ENCODE data around the gene SOST.
A peak's percentile ranks its signal among the peaks of the same experiment; 100 is the strongest.
"Not testable (repeated sequence)": the region's sequence is repeated elsewhere in the genome, so short reads cannot be mapped to it uniquely, and the experiment has no call there.

Gene SOST

GRCh38 chr17:43758497-43759174 is at the start of gene SOST:
TSS of gene SOST (minus strand) at chr17:43758791. CDS start at chr17:43758741, 50 bp downstream.
- DNase-seq (ENCODE audit: low read depth in 2 of 2) = no peak

GRCh38 chr17:43808076-43808475 is 49.5 kb upstream of the SOST start:
- DNase-seq (ENCODE audit: low read depth in 2 of 2) = no peak

DNA sequence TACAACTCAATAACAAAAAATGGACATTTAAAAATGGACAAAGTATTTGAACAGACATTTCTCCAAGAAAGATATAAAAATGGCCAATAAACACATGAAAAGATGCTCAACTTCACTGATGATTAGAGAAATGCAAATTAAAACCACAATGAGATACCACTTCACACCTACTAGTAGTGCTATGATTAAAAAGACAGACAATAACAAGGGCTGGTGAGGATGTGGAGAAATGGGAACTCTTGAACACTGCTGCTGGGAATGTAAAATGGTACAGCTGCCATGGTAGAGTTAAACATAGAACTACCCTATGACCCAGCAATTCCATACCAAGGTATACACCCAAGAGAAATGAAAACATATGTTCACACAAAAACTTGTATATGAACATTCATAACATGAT is 46.5 kb upstream of the SOST start:
- no peak for DNase-seq (ENCODE audit: low read depth in 2 of 2)

DNA sequence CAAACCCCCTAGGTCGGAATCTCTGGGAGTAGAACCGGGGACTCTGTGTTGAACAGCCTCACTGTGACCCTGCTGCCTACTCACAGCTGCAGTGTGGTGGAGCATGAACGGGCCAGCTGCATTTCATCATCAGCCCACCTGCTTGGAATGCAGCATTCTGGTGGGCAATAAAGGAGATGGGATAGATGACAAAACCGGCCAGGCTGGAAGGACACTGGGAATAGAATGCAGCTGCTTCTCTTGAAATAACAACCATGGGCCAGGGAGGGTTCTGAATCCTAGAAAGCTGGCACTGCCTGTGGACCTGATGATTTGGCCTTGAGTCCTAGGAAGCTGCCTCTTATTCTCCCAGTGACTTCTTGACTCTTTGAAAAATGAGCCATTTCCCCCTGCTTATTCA is 45.2 kb upstream of the SOST start:
- no peak for DNase-seq (ENCODE audit: low read depth in 2 of 2)

- DNase-seq (ENCODE audit: low read depth in 2 of 2) = no peak
Observed at GRCh38 chr17:43801844-43802243, 43.3 kb upstream of the SOST start.

- DNase-seq (ENCODE audit: low read depth in 2 of 2) = no peak
Observed at GRCh38 chr17:43800736-43801135, 42.1 kb upstream of the SOST start.

DNA sequence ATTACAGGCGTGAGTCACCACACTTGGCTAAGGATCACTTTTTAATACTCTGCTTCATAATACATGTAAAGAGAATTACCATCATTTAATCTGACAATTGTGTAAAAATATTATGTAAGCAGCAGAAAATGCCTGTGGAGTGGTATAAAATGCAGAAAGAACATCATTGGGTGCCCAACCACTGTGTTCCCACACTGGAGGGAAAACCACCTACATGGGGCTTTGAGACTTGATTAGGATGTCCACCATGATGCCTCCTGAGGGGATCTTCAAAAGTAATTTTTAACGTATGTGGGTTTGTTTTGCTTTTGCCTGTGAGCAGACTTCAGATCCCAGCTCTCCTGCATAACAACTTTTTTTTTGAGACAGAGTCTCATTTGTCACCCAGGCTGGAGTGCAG is 40.5 kb upstream of the SOST start:
- no peak for DNase-seq (ENCODE audit: low read depth in 2 of 2)

DNA sequence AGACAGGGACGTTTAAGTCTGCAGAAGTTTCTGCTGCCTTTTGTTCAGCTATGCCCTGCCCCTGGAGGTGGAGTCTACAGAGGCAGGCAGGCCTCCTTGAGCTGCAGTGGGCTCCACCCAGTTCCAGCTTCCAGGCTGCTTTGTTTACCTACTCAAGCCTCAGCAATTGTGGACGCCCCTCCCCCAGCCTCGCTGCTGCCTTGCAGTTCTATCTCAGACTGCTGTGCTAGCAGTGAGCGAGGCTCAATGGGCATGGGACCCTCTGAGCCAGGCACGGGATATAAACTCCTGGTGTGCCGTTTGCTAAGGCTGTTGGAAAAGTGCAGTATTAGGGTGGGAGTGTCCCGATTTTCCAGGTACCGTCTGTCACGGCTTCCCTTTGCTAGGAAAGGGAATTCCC is 39.4 kb upstream of the SOST start:
- not testable (repeated sequence) for DNase-seq (ENCODE audit: low read depth in 2 of 2)

DNA sequence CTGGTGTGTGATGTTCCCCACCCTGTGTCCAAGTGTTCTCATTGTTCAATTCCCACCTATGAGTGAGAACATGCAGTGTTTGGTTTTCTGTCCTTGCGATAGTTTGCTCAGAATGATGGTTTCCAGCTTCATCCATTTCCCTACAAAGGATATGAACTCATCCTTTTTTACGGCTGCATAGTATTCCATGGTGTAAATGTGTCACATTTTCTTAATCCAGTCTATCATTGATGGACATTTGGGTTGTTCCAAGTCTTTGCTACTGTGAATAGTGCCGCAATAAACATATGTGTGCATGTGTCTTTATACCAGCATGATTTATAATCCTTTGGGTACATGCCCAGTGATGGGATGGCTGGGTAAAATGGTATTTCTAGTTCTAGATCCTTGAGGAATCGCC is 34.1 kb upstream of the SOST start:
- DNase-seq (ENCODE audit: low read depth in 2 of 2) = not testable (repeated sequence)

- DNase-seq (ENCODE audit: low read depth in 2 of 2) = no peak
Observed at GRCh38 chr17:43791589-43791988, 33.0 kb upstream of the SOST start.

DNA sequence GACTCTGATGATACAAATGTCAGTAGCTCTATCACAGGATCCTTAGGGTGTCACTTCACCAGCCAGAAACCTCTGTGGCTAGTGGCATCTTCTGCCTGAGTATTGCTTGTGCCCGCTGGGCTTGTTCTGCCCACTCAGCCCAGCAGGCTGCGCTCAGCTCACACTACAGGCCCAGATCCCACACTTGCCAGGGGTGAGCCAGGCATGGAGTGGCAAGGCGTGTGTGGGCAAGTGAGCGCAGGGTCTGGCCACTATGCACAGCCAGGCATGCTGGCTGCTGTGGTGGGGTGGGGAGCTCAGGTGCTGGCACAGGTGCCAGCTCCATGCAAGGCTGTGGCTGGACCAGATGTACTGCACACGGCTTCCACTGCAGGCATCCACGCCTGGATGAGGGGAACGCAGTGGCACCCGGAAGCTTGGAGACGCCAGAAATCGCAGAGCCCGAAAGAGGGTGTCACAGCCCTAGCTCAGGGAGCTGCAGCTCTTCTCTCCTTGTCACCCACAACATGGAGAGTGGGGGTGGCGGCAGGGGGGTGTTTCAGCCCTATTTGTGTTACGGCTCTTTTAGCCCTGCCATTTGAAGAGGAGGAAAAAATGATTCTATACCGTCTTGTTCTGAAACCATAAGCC is 31.8 kb upstream of the SOST start:
- no peak for DNase-seq (ENCODE audit: low read depth in 2 of 2)

GRCh38 chr17:43789482-43789881 is 30.9 kb upstream of the SOST start:
- no peak for DNase-seq (ENCODE audit: low read depth in 2 of 2)

DNA sequence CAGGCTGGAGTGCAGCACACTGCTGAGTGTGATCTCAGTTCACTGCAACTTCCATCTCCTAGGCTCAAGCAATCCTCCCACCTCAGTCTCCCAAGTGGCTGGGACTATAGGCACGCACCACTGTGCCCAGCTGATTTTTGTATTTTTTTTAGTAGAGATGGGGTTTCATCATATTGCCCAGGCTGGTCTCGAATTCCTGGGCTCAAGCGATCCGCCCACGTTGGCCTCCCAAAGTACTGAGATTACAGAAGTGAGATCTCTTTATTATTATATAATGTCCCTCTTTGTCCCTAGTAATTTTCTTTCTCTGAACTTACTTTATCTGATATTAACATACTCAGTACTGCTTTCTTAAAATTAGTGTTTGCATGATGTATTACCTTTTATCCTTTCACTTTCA is 29.9 kb upstream of the SOST start:
- DNase-seq (ENCODE audit: low read depth in 2 of 2) = no peak

DNA sequence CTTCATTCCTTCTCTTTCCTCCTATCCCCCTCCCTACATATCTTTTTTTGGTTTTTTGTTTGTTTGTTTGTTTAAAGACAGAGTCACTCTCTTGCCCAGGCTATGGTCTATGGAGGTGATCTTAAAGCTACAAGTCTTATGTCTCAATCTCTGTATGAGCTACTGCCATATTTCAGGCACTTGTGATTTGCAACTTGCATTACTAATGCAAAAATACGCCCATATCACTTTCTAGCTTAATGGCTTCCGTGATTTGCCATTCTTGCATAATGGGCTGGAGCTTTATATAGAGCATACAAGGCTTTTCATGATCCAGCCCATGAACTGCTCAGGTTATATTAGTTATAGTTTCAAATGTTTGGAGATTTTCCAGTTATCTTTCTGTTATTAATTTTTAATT is 29.1 kb upstream of the SOST start:
- DNase-seq (ENCODE audit: low read depth in 2 of 2) = no peak

DNA sequence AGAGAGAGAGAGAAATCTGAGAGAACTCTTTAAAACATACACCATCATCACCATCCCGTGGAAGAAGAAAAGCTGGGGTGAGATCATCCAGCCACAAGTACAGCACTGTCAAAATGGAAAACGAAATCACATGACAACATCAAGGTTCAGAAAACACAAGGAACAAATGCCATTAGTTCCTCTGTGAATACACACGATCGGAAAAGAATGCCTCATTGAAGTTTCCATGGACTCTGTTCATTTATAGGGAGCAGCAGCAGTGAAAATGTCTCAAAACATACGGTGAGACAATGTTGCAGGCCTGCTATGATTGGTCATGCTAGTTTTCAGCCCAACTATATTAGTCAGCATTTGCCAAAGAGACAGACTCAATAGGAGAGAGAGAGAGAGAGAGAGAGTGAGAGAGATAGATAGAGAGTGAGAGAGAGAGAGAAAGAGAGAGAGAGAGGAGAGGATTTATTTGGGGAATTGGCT is 26.1 kb upstream of the SOST start:
- DNase-seq (ENCODE audit: low read depth in 2 of 2) = no peak

- DNase-seq (ENCODE audit: low read depth in 2 of 2) = no peak
Observed at GRCh38 chr17:43784068-43784467, 25.5 kb upstream of the SOST start.

- DNase-seq (ENCODE audit: low read depth in 2 of 2) = no peak
Observed at GRCh38 chr17:43782913-43783680, 24.5 kb upstream of the SOST start.

DNA sequence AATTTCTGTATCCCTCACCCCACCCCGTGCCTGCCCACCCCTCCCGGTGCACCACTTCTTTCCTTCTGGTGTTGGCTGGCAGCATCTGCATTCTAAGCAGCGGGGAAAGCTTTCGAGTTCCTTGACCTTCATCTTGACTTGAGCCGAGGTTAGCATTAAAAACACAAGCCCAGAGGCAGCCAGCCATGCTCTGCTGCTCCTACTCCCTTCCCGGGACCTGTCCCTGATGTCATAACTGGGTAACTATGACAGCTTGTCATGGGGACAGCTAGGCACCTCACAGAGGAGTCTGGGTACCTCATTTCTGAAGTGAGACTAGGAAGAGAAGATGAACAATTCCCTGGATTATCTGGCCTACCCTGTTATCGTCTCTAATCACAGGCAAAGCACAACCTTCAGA is 21.5 kb upstream of the SOST start, which contains the start of gene CFAP97D1:
Gene CFAP97D1, plus strand, starts transcription at position 301 of the 400 bp plus-strand sequence. Its CDS starts 28 bp downstream, at position 329.
- DNase-seq (ENCODE audit: low read depth in 2 of 2) = no peak

GRCh38 chr17:43779145-43780125 is 20.8 kb upstream of the SOST start:
- DNase-seq (ENCODE audit: low read depth in 2 of 2) = no peak

DNA sequence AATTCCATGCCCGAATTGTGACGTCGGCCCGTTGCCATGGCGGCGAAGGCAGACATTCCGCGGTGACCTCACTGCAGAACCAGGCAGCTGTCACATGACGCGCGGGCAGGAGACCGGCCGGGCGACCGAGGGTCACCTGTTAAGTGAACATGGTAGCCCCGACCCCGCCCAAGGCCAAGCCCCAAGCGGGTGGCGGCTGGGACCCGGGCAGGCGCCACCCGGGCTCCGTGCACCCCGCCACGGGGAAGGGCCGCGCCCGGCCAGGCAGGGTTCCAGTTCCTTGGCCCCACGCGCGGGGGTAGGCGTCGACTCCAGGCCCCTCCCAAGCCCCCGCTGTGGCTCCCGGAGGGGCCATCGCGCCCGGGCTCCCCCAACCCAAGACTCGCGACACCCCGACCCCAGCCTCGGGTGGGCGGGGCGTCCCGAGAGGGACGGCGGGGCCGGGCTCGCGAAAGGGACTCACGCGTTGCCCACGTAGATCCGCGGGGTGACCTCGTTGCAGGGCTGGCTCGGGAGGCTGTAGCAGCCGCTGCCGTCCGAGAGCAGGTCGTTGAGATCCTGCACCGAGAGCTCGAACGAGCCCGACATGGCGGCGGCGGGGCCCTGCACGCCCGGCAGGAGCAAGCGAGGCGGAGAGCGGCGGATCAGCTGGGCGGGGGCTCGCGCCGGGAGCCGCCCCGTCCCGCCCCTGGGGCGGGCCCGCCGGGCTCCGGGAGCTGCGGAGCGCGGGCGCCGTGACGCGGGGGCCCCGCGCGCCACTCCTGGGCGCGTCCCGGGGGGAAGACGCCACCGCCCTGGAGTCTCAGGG is 19.9 kb upstream of the SOST start, which contains the start of gene DUSP3:
Gene DUSP3, minus strand, starts transcription at position 641 of the 808 bp plus-strand sequence. Its CDS starts 53 bp downstream, at position 588.
- DNase-seq (ENCODE audit: low read depth in 2 of 2) = peak; percentile 37 to 40
